HG02981 (cell line): Measurements from ENCODE around the gene ARID1B.

Source experiments
- ATAC-seq: cut with Tn5 transposase; IDR thresholded peaks from one replicate; pipeline ENCODE4 v1.9.1; 2021; ENCODE audit warnings: mild to moderate bottlenecking, moderate library complexity; ENCODE audit not compliant: unreplicated experiment

Gene ARID1B

DNA sequence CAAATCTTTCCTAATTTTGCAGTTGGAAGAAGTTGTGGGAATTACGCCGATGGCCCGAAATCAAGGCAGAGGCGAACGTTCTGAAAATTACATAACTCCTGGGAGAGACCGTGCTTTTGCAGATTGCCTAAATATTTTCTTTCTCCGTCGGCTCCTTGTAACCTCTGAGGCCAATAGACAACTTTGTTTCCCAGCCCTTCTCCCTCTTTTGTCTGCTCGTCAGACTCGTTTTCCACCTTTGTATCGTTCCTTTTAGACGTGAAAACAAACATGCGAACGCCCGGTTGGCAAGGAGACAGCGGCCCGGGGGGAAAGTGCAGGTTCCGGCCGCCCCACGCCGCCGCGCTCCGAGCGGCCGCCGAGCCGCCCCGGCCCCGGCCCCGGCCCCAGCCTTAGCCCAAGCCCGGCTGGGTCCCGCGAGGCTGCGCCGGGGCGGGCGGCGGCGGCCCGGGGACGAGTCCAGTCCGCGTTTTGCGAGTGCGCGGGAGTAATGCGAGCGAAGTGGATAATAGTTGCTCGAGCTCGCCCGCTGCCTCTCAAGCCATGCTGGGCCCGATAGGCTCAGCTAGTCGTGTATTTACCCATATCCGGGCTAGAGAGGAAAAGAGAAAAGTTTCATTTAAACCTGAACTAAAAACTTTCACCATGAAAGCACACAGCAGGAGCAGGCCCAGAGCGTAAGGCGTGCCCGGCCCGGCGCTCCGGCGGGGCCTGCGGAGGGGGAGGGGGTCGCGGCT, at the start of gene ARID1B:
TSS of gene ARID1B (plus strand) at position 539 of the 737 bp plus-strand sequence. CDS start 303 bp downstream, outside the sequence.
- peak; percentile 46 for ATAC-seq

DNA sequence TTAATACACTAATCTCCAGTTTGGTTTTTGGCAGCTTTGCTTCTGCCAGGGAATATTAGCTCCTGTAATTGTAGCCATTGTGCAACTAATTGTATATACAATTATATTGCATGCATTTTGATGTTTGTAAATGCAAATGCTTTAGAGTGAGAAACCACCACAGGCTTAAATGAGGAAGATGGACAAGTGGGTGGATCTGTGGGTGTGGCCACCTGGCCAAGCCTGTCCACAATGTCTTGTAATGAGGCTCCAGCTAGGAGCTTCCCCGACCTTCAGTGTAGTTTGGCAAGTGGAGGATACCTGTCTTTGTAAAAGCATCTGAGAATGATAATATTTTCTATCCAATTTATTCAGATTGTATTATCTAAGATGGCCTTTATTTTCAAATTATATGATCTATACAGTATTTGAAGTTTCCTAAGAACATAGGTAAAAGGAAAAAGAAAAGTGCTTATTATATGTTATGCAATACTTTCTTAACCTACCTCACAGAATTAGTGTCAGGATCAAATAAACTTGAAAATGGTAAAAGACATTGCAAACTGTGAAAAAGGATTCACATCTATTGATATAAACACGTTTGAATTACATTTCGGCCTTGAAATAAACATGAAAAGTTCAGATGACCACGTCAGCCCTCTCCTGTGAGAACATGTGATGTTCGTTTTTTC, 49.3 kb upstream of the ARID1B start:
- ATAC-seq = no peak

DNA sequence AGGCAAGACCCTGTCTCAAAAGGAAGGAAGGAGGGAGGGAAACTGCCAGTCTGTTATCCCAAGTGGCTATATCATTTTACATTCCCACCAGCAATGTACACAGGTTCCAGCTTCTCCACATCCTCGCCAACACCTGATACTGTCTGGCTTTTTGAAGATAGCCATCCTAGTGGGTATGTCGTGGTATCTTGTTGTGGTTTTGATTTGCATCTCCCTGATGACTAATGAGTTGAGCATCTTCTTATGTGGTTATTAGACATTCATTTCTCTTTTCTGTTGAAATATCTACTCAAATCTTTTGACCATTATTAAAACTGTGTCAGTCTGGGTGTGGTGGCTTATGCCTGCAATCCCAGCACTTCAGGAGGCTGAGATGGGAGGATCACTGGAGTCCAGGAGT, 47.9 kb upstream of the ARID1B start:
- ATAC-seq = peak; percentile 83

DNA sequence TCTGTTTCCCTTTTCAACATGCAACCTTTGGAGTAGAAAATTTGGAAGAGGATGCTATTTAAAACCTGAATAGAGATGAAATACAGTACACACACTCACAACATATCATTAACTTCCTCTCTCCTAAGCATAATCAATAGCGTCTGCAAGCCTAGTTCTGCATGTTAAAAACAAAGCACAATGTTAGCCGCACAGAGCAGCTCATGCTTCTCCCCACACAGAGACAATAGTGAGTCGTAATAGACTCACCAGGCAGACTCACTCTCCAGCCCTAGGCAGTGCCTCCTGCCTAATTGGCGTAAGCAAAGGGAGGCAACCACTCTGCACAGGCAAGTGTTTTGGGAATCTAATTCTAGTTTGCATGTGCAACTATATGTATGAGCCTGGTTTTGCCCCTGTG, 45.8 kb upstream of the ARID1B start:
- no peak for ATAC-seq

DNA sequence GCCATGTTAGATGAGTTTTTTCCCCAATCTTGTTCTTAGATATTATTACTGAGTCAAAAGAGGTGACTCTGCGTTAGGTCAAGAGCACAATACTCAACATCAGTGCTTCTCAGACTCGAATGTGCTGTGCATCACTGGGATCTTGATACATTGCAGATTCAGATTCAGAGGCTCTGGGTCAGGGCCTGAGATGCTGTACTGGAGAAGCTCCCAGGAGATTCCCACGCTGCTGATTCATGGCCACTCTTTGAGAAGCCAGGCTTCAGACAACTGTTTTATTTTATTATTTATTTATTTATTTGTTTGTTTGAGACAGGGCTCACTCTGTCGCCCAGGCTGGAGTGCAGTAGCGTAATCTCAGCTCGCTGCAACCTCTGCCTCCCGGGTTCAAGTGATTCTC, 41.4 kb upstream of the ARID1B start:
- ATAC-seq = no peak

DNA sequence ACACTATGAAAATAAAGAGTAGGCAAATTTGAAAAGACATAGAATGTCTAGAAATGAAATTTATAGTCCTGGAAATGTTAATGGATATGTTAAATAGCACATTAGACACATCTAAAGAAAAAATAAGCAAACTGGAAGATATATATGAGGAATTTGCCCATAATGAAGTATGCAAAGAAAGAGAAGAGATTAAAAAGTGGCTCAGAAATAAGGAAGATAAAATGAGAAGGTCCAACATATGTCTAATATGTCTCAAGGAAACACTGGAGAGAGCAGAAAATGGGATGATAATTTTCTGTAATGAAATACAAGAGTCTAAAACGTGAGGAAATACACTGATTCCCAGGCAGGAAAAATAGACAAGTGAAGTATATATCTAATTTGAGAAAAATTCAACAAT, 36.6 kb upstream of the ARID1B start:
- no peak for ATAC-seq

DNA sequence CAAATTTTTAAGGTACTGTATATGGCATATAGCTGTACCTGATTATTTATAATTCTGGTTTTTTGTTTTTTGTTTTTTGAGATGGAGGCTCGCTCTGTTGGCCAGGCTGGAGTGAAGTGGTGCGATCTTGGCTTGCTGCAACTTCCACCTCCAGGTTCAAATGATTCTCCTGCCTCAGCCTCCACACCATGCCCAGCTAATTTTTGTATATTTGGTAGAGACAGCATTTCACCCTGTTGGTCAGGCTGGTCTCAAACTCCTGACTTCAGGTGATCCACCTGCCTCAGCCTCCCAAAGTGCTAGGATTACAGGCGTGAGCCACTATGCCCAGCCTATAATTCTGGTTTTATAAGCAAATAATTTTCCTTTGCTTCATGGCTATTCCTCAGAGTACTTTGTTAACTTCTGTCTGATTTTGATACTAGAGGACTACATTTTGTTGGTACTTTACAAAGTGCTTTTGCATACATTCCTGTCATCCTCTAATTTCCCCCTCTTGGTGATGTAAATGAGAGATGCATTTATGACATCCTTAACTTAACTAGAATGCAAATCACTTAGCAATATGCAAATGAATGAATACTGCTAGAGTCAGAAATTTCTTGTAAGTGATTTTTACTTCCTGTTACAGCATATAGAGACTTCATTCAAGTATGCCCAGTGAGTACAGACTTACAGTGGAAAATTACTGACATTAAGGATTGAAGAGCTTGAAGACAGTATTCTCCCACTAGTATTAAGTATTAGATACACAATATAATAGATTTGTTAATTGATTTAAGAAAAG, 35.7 kb upstream of the ARID1B start:
- peak; percentile 69 for ATAC-seq

DNA sequence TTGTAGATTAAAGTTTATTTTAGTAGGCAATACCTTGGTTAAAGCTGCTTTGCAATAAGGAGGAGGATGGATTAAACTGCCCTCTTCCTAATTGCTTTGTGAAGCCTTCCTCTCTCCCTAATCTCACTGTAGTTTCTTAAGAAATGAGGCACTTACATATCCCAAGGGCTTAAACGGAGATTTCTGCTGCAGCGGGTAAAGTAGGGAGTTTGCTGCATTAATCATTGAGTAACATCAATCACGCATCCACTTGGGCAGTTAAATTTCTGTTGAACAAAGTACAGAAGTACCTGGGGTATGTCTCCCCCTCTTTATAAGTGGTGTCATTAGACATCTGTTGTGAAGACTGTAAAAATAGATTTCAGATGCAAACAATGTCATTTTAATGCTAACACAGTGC, 29.5 kb upstream of the ARID1B start:
- no peak for ATAC-seq

DNA sequence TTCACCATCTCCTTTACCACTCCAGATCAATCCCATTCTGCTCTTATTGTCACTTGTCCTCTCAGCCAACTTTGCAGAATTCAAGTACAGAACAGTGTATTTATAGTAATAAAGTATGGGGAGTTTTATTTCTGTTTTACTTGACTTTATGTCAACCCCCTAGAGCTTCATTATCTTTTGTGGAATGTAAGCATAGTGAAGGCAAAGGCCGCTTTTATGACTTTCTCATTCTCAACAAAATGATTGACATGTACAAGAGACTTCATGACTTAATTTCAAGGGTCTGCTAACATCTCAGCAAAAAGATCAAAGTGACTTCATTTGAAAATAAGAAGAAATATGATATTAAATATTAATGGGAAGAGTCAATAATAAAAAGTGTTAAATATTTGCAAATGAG, 28.7 kb upstream of the ARID1B start:
- no peak for ATAC-seq

DNA sequence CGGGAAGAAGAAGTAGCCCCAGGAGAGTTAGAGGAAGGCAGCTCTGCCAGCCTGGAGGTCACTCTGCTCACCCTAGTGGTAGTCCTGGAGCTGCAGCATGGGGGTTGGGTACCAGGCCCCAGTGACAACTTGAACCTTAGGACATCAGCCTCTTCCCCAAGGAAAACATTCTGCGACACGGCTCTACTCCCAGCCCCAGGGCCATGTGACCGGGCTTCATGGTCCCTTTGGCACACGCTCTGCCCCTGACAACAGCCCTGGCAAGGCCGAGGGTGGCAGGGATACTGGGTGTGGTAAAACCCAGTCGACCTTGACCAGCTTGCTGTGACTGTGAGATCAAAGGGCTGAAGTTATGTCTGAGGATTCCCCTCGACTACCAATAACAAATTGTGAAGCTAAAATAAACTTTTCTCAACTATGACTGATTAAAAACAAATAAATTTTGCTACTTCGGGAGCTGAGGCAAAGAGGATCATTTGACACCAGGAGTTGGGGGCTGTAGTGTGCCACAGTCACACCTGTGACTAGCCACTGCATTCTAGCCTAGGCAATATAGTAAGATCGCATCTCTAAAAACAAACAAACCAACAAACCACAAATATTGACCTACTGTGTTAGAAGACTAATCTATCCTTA, 24.4 kb upstream of the ARID1B start:
- peak; percentile 69 for ATAC-seq

DNA sequence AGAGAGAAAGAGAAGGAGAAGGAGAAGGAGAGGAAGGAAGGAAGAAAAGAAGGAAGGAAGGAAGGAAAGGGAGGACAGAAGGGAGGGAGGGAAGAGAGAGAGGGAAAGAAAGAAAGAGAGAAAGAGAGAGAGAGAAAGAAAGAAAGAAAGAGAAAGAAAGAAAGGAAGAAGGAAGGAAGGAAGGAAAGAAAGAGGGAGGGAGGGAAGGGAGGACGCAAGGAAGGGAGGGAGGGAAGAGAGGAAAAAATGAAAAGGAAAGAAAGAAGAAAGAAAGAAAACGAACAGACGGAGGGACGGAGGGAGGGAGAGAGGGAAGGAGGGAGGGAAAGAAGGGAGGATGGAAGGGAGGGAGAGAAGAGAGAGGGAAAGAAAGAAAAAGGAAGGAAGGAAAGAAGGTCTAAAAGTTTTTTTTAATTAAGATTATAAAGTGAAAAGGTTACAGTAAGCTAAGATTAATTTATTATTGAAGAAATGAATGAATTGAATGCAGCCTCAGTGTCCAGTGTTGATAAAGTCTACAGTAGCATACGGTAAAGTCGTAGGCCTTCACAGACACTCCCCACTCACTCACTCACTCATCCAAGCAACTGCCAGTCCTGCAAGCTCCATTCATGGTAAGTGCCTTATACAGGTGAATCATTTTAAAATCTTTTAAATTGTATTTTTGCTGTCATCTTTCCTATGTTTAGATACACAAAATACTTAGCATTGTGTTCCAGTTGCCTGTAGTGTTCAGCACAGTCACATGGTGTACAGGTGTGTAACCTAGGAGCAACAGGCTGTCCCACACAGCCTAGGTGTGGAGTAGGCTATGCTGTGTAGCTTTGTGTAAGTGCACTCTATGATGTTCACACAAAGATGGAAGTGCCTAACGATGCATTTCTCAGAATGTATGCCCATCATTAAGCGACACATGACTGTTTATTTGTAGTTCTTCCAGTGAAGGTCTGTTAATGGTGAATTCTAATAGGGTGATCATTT, 20.3 kb upstream of the ARID1B start:
- ATAC-seq = no peak

DNA sequence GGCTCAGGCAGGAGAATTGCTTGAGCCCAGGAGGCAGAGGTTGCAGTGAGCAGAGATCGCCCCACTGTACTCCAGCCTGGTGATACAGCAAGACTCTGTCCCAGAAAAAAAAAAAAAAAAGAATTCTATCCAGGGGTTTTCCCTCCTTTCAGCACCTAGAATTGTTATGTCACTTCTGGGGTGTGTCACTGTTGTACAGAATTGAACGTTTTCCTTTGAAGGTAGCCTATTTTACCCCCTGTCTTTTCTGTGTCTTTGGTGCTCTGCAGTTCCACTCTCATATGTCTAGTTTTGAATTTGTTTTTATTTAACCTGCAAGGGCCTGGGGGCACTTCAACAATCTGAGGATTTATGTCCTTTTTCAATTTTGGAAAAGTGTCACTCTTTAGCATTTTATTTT, 19.3 kb upstream of the ARID1B start:
- ATAC-seq = no peak

DNA sequence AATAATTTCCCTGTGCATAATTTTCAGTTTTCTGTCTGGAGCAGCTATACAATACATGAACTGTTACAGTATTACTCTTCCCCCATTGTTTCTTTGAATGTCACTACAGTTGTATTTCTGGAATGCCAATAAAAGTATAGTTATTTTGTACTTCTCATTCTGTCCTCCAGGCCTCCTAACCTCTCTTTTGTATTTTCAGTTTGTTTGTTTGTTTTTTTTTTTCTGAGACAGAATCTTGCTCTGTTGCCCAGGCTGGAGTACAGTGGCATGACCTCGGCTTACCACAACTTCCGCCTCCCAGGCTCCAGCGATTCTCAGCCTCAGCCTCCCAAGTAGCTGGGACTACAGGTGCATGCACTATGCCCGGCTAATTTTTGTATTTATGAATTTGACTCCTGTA, 16.8 kb upstream of the ARID1B start:
- no peak for ATAC-seq

DNA sequence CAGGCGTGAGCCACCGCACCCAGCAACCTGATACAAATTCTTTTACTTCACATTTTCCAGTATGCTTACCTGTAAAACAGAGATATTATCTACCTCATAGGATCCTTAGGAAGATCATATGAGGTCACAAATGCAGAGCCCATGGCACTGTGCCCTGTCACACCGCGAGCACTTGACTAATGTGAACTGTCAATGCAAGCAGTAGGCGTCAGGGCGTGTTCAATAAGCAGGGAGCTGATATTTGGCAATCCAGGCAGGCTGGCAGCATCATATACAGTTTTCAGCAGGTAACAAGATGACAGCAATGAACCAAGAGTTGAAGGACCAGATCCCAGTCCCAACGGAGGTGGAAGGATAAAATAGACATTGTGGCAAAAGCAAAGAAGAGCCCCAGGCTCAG, 14.6 kb upstream of the ARID1B start:
- ATAC-seq = no peak

DNA sequence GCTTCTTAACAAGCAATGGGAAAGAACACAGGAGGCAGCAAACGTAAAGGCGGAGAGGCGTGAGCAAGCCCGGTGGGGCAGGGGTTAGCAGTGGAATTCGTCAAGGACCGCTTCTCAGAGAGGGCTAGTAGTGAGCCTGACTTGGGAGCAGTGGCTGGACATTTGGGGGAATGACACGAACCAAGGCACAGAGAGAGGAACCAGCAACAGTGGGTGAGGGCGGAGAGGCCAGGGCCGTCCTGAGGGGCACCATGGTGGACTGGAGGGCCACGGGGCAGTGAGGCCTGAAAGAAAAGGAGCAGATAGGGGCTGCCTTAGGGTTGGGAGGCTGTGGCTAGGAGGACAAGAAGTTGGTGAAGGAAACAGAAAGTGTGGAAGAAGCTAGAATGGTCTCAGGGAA, 12.1 kb upstream of the ARID1B start:
- no peak for ATAC-seq

DNA sequence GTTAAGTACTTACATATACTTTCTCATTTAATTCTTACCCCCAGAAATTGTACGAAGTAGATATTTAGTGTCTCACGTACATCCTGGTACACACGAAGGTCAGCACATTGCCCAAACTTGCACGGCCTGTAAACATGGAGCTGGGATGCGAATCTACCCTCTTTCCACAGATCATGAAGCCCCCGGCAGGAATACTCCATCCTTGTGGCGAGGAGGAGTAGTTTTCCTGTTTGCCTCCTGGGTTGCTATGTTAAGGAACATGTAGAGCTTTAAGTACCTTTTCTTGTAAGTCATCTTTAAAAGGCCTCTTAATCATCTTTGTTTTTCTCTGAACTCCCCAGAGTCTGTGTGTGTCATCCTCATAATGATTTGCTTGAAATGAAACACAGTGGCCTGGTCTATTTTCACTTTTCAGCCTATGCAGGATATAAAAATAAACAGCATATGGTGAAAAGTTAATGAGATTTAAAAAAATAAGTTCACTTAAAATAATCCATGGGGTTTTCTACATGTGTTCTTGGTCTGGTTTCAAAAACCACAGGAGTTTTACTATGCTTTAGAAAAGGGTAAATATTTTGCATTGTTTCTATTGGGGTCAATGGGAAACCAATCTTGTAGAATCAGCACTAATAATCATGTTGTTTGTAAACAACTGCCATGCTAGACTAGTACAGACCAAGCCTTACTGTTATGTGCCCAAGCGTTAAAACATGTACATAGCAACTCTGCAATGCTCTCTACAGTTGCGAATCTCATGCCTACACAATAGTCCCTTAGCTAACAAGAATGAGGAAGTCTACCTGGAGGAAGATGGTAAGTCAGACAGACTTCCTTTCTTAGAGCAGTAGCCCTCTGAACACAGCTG, 9.3 kb upstream of the ARID1B start:
- peak; percentile 96 for ATAC-seq

DNA sequence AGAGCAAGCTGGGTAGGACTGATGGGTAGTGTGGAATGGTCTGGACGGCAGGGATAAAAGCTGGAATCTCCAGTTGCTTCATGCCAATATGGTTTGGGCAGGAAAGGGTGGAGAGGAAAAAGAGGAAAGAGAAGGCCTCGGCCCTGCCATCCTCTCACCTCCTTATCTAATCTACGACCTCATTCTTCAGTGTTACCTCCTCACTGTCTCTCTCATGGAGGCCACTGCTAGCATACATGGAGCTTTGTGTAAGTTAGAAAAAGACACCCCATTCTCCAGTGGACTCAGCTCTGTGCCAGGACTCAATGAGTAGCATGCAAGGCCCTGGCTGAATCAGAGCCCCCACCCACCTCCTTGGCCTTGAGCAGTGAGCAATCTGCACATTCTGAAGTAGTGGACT, 6.1 kb upstream of the ARID1B start:
- ATAC-seq = no peak

DNA sequence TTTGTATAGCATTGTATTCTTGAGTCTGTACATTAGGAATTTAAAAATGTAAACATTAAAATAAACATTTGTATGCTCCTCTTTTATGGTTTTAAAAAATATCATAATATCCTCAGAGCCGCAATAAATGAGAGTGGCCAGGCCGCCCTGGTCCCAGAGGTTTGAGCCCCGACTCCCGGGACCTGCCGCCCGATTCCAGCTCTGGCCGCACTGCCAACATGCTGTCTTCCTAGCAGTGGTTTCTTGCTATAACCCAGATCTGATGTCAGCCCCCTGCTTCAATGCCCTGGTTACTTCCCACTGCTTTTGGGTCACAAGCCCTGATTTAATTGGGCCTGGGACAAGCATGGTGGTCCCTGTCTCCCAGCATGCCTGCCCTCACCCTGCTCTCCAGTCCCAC, 5.4 kb upstream of the ARID1B start:
- no peak for ATAC-seq

DNA sequence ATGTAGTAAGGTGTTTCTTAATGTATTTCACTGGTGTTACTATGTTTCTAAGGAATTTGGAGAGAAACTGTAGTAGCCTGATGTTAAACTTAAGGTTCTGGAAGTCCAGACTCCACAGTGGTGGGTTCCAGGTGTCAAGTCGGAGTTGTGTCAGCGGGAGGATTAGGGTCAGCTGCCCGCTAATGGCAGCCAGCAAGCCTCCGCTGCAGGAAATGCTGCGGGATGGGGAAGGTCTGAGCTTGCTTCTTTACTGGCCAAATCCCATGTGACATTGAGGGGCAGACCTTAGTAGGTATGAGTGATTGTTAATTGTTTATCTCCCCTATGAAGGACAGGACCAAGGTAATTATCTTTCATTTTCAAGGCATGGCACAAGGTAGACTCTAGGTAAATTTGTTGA, 3.7 kb upstream of the ARID1B start:
- ATAC-seq = no peak
